ENCODE results near the gene ZDHHC5.

Gene ZDHHC5

DNA sequence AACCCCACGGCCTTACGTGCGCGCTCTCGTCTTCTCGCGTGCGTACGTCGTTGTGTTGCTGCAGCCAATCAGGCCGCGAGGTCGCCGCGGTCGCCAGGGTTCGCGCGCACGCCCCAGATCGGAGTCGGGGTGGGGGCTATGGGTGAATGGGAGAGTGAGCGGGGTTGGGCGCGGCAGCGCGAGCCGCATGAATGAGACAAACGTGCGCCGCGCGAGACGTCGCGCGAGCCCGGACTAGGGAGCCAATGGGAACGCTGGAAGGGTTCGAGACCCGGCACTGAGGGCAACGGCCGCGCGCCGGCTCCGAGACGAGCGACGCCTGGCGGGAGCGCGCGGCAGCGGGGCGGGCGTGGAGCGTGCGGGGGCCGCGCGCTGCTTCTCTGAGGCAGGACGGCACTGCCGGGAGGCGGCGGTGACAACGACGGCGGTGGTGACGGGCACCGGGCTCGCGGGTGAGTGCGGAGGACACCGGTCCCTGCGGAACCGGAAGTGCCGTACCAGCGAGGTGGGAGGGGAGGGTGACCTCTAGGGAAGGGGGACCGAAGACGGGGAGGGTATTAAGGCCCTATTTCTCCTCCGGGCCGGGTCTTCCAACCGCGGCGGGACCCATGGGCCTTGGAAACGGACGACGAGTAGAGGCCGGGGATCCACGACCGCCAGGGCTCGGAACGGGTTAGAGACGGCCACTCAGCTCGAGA, at the start of gene ZDHHC5:
ZDHHC5 (plus strand) TSS at position 379 of the 698 bp plus-strand sequence. CDS start 4,977 bp downstream, outside the sequence.
- DNase-seq: peak; percentile 99

GRCh38 chr11:57618438-57618837, 49.5 kb upstream of the ZDHHC5 start:
- DNase-seq: no peak

GRCh38 chr11:57619331-57619730, 48.6 kb upstream of the ZDHHC5 start:
- DNase-seq: no peak

DNA sequence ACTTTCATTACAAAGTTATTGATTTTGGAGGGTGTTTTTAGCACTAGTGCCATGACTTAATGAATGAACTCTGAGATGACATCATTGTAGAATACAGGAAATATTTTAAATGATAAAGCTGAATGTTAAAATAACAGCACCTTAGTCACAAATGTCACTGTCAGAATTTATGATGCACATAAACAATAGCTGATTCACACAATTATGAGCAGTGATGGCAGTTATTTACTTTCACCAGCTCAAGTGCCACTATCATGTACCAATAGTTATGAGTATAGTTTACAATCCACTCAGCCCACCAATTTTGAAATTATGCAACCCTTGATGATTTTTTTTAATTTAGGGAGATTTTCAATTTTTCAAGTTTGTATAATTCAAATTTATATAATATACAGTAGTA, 47.4 kb upstream of the ZDHHC5 start:
- no peak for DNase-seq

DNA sequence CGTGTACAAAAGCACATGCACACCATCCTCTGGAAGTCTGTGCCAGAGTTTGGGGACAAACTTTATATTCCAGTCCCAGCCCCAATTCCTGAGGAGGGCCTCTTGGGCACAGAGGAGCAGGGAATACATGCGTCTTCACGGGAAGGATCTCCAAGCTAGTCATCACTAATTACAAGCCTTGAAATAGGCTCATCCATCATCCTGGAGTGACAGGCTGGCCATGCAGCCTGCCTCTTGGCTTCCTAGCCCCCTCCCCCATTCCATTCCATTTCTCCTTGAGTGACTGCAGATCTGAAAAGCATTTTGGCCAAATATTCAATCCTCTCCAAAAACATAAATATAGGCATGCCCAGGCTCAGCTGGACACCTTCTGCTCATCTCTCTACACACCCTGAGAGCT, 45.7 kb upstream of the ZDHHC5 start:
- DNase-seq: no peak

DNA sequence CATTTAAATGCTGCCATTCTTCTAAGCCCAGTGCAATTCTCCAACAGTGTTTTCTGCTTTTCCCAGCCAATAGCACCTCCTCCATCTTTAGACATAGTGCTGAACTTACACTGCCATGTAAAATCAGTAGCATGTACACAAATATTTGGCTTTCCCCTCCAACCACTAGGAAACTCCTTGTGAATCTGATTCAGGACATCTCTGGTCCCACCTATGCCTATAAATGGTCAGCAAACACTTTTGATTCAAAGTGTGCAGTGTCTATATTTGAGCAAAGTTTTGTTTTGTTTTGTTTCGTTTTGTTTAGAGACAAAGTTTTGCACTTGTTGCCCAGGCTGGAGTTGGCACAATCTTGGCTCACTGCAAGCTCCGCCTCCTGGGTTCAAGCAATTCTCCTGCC, 43.0 kb upstream of the ZDHHC5 start:
- DNase-seq: no peak

GRCh38 chr11:57626895-57627294, 41.0 kb upstream of the ZDHHC5 start:
- DNase-seq: no peak

GRCh38 chr11:57630171-57630570, 37.7 kb upstream of the ZDHHC5 start:
- DNase-seq: no peak

DNA sequence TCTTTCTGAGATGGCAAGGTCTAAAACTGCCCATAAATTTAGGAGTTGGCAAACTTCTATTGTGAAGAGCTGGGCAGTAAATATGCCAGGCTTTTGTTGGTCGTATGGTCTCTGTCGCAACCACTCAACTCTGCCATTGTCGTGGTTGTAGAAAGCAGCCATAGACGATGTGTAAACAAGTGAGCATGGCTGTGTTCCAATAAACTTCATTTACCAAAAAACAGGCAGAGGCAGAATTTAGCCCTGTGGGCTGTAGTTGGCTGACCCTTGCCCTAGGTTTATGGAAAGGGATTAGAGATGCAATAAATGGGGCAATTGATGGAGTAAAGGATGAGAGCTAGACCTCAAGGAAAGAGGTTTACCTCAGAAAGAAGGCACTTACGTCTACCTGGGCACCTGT, 35.8 kb upstream of the ZDHHC5 start:
- DNase-seq: no peak

DNA sequence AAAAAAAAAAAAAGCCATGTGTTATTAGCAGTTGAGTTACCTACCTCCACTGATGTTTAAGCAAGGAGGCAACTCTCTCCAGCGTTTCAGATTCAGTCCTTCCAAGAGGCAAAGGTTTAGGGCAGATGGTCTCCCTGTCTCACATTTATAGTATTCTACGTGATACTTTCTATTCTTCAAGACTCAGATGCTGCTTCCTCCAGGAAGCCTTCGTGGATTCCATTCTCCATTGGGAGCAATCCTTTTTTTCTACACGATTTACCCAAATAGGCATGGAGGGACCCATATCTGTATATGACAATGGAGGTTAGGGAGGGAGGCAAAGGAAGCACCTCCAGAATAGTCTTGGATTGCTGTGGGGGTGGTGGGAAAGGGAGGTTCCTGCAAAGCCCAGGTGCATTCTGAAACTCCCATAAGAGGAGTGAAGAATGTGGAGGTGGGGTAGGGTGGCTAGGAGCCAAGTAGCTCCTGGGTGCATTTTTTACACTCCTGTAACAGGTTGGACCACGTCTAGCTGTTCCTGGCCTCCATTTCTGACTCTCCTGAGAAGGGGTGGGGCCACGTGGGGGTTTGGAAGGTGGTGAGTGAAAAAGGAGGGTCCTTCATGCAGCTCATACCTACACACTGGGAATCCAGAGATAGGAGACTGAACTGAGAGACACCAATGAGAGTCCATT, 34.4 kb upstream of the ZDHHC5 start:
- no peak for DNase-seq

- DNase-seq: no peak
Observed at GRCh38 chr11:57634311-57634710, 33.6 kb upstream of the ZDHHC5 start.

DNA sequence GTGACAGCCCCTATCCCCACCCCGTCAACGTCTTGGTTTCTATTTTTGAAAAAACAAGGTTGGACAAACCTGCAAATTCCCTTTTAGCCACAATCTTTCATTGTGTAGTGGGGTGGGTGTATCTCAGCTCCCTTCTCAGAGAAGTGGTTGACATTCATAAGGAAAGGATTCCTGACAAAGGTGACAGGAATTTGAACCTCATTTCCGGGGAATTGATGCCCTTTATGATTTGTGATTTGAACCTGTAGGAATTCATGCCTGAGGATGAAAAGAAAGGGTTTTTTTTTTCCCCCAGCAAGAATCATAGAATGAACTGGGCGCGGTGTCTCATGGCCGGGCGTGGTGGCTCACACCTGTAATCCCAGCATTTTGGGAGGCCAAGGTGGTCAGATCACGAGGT, 32.7 kb upstream of the ZDHHC5 start:
- DNase-seq: no peak

GRCh38 chr11:57637626-57638004, 30.3 kb upstream of the ZDHHC5 start:
- no peak for DNase-seq

- no peak for DNase-seq
Observed at GRCh38 chr11:57638005-57638781, 29.7 kb upstream of the ZDHHC5 start.

- no peak for DNase-seq
Observed at GRCh38 chr11:57638811-57639320, 29.0 kb upstream of the ZDHHC5 start.

GRCh38 chr11:57639321-57640067, 28.4 kb upstream of the ZDHHC5 start:
- no peak for DNase-seq

GRCh38 chr11:57640068-57640800, 27.7 kb upstream of the ZDHHC5 start:
- no peak for DNase-seq

GRCh38 chr11:57641011-57641807, 26.7 kb upstream of the ZDHHC5 start:
- no peak for DNase-seq

DNA sequence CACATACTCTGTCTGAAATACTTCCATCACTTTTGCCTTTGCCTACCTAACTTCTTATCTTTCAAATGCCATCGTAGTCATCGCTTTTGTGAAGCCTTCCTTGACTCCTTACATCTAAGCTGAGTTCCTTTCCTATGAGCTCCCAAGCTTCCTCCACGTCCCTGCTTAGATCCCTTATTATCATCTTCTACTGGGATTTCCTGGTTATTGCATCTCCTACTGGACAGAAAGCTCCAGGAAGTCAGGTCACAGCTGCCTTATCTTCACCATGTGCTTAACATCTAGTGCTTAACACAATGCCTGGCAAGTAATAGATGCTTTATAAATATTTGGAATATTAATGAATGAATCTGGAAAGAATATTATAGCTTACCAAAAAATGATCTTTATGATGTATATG, 24.1 kb upstream of the ZDHHC5 start:
- no peak for DNase-seq

GRCh38 chr11:57644748-57645688, 22.9 kb upstream of the ZDHHC5 start:
- peak; percentile 83 for DNase-seq
